Activated T-cell treated with anti-CD3 and anti-CD28 coated beads, Interleukin-2, amount 50 U/mL, for 24 hours (primary cell): ENCODE data around the gene KRT7.
"Not testable (repeated sequence)": the region's sequence is repeated elsewhere in the genome, so short reads cannot be mapped to it uniquely, and the experiment has no call there.

Source experiments
- DNase-seq: peaks from one replicate; pipeline ENCODE4 v3.0.0-alpha.2; 2020
- H3K27ac Mint-ChIP-seq: 2 replicates; pipeline ENCODE4 v1.8.0; 2020; ENCODE audit warnings: mild to moderate bottlenecking, mixed read lengths
- H3K27me3 Mint-ChIP-seq: 2 replicates; pipeline ENCODE4 v1.8.0; 2020; ENCODE audit warnings: mixed read lengths
- H3K36me3 Mint-ChIP-seq: 2 replicates; pipeline ENCODE4 v1.8.0; 2020; ENCODE audit warnings: low read depth, mixed read lengths
- H3K4me1 Mint-ChIP-seq: 2 replicates; pipeline ENCODE4 v1.8.0; 2020; ENCODE audit warnings: low read depth, mixed read lengths
- H3K4me3 Mint-ChIP-seq: 2 replicates; pipeline ENCODE4 v1.8.0; 2020; ENCODE audit warnings: mild to moderate bottlenecking, moderate library complexity, mixed read lengths
- H3K9me3 Mint-ChIP-seq: 2 replicates; pipeline ENCODE4 v1.8.0; 2020; ENCODE audit warnings: mixed read lengths

KRT7 gene

DNA sequence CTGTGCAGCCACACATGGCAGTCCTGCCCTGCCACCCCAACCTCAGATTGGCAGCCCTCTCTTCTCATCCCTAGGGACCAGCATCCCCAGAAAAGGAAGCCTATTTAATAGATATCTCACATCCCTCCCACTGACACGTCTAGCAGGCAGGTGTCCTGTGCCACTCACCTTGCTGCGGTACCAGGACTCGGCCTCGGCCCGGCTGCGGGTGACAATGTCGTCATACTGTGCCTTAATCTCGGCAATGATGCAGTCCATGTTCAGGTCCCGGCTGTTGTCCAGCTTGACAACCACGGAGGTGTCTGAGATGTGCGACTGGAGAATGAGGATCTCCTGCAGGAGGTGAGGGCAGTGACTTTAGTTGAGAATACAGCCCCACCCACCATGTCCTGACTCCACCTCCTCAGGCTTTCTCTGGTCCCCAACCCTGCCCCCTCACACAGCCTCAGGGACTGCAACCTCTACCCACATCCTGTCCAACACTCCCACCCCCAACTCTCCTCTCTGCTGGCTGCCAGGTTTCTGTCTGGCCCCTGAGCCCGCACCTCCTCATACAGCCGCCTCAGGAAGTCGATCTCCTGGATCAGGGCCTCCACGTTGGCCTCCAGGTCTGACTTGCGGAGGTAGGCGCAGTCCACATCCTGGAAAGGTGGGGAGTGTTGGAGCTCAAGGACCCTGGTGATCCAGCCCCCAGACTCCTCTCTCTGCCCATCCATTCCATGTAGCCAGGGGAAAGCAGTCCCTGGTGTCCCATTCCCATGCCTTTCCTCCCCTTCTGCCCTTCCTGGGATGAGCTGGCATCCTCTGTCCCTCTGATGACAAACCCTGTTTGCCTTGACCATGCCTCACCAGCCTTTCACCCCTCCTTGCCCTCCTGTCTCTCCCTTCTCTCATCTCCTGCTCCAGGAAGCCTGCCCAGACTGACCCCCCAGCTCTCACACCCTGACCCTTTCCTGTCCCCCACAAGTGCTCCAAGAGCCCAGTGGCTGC lies 55.1 kb downstream of the KRT7 start:
- H3K36me3 Mint-ChIP-seq, DNase-seq, H3K27ac Mint-ChIP-seq, H3K27me3 Mint-ChIP-seq, H3K4me1 Mint-ChIP-seq, H3K4me3 Mint-ChIP-seq, H3K9me3 Mint-ChIP-seq: not testable (repeated sequence)

DNA sequence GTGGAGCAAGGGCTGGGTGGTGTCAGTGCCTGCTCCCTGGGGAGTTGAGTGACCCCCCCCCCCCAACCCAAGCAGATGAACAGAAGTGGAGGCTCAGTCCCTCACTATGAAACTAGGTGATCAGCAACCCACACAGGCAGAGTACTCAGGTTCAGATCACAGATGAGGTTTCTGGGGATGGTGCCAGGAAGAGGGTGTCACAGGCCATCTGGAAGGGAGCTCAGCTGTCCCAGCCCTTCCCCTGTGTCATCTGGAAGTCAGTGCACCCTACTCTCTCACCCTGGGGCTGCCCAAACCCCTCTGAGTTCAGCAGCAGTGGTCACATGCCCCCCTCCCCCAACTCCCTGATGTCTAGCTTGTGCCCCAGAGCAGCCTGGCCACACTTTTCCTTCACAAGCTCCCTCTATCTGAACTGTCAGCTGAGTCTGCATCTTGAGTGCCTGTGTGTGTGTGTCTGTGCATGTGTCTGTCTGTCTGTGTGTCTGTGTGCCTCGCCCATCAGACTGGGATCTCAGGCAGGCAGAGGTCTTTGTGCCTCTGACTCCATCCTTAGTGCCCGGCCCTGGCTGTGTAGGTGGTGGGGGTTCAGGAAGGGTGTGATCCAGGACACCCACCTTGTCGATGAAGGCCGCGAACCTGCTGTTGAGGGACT lies 57.6 kb downstream of the KRT7 start:
- not testable (repeated sequence) for H3K36me3 Mint-ChIP-seq, H3K27ac Mint-ChIP-seq, H3K4me1 Mint-ChIP-seq, H3K4me3 Mint-ChIP-seq, H3K27me3 Mint-ChIP-seq, DNase-seq, H3K9me3 Mint-ChIP-seq

DNA sequence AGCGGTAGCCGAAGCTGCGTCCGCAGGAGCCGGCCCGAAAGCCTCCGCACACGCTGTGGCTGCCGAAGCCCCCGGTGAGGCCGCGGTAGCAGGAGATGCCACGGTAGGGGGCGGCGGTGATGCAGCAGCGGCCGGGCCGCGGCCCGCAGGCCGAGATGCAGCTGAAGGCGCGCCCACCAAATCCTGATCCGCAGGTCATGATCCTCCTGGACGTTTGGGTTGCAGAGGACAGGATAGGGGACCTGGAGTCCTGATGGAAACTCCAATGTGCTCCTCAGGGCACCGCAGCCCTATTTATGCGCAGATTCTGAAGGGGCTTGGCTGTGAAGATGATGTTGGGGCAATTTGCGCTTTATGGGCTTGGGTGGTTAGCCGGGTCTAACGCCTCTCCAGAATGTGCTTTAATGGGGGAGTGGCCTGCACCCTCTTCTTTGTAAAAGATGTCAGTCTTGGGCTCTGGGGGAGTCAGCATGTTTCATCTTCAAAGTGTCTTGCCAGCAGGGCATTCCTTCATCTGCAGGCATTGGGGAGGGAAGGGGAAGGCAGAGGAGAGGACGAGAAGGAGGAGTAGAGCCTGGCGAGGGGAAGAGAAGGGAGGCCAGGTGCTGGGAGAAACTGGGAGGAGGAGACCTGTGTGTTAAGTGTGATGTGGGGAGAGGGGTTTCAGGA lies 58.4 kb downstream of the KRT7 start, which contains the start of gene KRT81:
KRT81 (minus strand) TSS at position 268 of the 669 bp plus-strand sequence; CDS start at position 199, 69 bp downstream.
- H3K4me1 Mint-ChIP-seq: peaks cover 2% of the 10 kb centered on the region
- no peak within 1 kb of the TSS for H3K4me3 Mint-ChIP-seq
- peaks cover 12% of the 10 kb centered on the region for H3K27me3 Mint-ChIP-seq
- no peaks in the 10 kb centered on the region for H3K9me3 Mint-ChIP-seq
- H3K36me3 Mint-ChIP-seq: no peaks in the 10 kb centered on the region
- H3K27ac Mint-ChIP-seq: no peak within 1 kb of the TSS
- DNase-seq: no peak

DNA sequence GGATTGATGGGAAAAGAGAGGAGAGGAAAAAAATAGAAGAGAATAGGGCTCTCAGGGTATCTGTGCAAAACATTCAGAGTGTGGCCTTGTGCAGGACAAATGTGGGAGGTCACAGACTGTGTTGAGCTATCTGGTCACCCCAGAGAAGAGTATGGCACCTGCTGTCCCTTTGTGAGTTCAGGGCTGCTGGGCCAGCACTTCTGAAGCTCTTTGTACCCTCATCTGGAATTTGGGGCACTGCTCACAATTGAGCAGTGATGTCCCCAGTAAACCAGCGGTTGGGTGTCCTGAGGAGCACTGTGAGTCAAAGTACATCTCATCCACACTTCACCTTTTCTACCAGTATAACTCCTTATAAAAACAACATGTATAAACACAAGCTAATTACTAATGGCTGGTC lies 60.9 kb downstream of the KRT7 start:
- Mint-ChIP-seq H3K9me3 (no peaks in the 10 kb centered on the region), H3K27ac (no peak overlapping the region), H3K27me3 (peaks cover 17% of the 10 kb centered on the region), H3K4me3 (no peak overlapping the region), H3K4me1 (no peaks in the 10 kb centered on the region), H3K36me3 (no peaks in the 10 kb centered on the region)
- no peak for DNase-seq

- no peak for DNase-seq
- no peak overlapping the region for H3K27ac Mint-ChIP-seq
- H3K27me3 Mint-ChIP-seq: peaks cover 20% of the 10 kb centered on the region
- no peaks in the 10 kb centered on the region for H3K36me3 Mint-ChIP-seq
- H3K9me3 Mint-ChIP-seq: no peaks in the 10 kb centered on the region
- H3K4me3 Mint-ChIP-seq: no peak overlapping the region
- H3K4me1 Mint-ChIP-seq: no peaks in the 10 kb centered on the region
Observed at GRCh38 chr12:52294803-52295202, 61.8 kb downstream of the KRT7 start.

DNA sequence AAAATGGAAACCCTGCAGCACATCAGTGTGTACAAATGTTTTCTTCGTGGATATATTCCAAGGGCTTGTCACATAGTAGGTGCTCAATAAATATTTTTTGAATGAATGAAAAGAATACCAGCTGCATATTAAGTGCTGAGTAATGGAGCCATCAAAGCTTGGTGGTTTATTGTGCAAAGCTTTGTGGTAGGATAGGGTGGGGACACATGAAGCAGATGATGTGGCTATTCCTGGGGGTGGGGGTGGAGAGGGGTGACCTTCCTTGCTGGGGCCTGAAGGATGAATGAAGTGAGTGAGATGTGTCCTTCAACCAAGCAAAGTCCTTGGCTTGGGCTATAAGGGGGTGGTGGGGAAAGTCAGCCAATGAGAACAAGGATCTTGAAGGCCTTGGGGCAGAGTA lies 62.6 kb downstream of the KRT7 start:
- Mint-ChIP-seq H3K27ac (no peak overlapping the region), H3K27me3 (peaks cover 20% of the 10 kb centered on the region), H3K4me3 (no peak overlapping the region), H3K4me1 (no peaks in the 10 kb centered on the region), H3K36me3 (no peaks in the 10 kb centered on the region), H3K9me3 (no peaks in the 10 kb centered on the region)
- no peak for DNase-seq

- Mint-ChIP-seq H3K9me3 (no peaks in the 10 kb centered on the region), H3K36me3 (no peaks in the 10 kb centered on the region), H3K27ac (no peak overlapping the region), H3K4me1 (no peaks in the 10 kb centered on the region), H3K27me3 (peaks cover 16% of the 10 kb centered on the region), H3K4me3 (no peak overlapping the region)
- no peak for DNase-seq
Observed at GRCh38 chr12:52296572-52297215, 63.7 kb downstream of the KRT7 start.
